Measurements from ENCODE around the gene UROD.

The UROD gene

DNA sequence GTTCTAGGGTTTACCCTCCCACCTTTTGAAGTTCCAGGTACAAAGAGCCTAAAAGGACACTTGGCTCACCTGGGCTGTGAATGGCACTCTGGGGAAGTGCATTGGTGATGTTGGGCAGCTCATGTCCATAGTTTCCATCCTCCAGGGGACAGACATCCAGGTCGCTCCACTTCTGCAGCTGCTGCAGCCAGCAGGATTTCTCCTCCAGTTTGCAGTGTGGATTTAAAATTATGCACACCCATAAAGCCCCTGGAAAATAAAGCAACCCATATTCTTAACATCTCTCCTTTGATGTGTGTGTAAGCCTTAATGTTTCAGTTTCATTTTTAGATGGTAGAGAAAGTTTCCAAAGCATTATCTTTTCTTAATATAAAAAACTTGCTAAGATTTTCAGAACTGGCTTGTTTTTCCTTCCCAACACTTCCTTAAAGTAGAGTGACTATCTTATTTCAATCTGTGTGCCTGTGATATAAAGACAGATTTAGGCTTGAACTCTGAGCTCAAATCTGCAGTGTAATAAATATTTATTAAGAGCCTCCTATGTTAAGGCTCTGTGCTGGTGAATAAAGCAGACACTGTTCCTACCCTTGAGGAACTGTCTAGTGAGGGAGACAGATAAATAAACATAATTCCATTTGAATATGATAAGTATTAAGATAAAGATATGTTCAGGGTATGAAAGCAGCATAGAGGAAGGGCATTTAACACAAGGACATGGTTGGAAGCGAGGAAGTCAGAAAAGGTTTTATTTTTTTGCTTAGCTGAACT lies 39.1 kb downstream of the UROD start:
- no peak for TF ChIP-seq CTCF (IDR thresholded peaks at IDR 0.05)

- no peak for TF ChIP-seq CTCF (IDR thresholded peaks at IDR 0.05)
These were observed 45.5 kb downstream of the UROD start for GRCh38 chr1:45057542-45057941.

DNA sequence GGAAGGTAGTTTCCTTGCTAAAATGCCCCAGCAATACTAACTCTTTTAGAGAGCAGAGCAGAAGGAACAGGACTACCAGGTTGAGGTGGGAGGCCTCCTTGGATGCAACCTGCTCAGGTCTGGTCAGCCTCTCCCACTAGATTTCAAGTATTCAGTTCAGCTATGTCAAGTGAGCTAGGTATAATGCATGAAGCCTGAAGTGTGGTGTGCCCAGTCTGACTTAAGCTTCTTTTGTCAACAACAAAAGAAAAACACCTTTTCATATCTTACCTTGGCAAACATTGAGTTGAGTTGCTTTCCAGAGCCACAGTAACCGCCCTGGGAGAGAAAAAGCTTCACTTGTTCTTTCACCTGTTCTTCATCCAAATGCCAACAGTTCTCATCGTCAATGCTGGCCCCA lies 47.8 kb downstream of the UROD start:
- TF ChIP-seq CTCF (IDR thresholded peaks at IDR 0.05), result no peak

- TF ChIP-seq CTCF (IDR thresholded peaks at IDR 0.05), result no peak
These were observed 53.0 kb downstream of the UROD start for GRCh38 chr1:45065083-45065482.
